ENCODE measurements around the gene KLRB1. TPM values are rescaled to one million over a fixed set of nuclear protein-coding genes. Genes with fewer than 3 reads are reported as not detected.

Gene KLRB1
- total RNA-seq, 3 donors from 2014 or later (not counting 1 experiment from before 2014, with no cell fraction given), result 194 to 310 (median 216) TPM

DNA sequence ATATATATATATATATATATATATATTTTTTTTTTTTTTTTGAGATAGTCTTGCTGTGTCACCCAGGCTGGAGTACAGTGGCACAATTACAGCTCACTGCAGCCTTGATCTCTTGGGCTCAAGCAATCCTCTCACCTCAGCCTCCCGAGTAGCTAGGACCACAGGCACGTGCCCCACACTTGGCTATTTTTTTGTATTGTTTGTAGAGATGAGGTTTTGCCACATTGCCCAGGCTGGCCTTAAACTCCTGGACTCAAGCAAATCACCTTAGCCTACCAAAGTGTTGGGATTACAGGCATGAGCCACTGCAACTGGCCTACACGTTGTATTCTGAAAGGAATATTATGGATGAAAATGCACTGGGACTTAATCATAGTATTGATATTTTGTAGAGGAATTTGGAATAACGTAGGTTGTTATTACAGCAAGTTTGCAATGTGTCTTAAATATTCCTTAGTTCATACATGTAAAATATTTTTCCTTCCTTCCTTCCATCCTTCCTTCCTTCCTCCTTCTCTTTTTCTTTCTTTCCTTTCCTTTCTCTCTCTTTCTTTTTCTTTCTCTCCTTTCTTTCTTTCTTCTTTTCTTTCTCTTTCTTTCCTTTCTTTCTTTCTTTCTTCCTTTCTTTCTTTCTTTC is 862 bp downstream of the KLRB1 start:
- peak overlapping the region; percentile 81 for H3K27ac ChIP-seq (ENCODE audit: low read length)
- peak in 1 of 2 donors; percentile 21 for DNase-seq
- H3K36me3 ChIP-seq (ENCODE audit: control insufficient read depth, insufficient read depth, low read length), result peaks cover 3% of the 10 kb centered on the region
- 27% methylated on average over 1 of the region's 4 CpGs for WGBS (ENCODE audit: insufficient coverage)
- no peak for TF ChIP-seq CTCF (IDR thresholded peaks at IDR 0.05)
- H3K27me3 ChIP-seq (ENCODE audit: control insufficient read depth, insufficient read depth, low read length), result no peaks in the 10 kb centered on the region
- Mint-ChIP-seq H3K27ac (peak overlapping the region; percentile 91 to 97), H3K27me3 (ENCODE audit: low read depth in 2 of 2) (no peaks in the 10 kb centered on the region), H3K36me3 (peaks cover 12% of the 10 kb centered on the region), H3K4me3 (peak overlapping the region; percentile 97), H3K4me1 (peaks cover 65 to 74% of the 10 kb centered on the region in 2 donors), H3K9me3 (no peaks in the 10 kb centered on the region)
- H3K4me3 ChIP-seq (ENCODE audit: low read length), result peak overlapping the region; percentile 57
- peaks cover 12% of the 10 kb centered on the region for H3K4me1 ChIP-seq (ENCODE audit: control insufficient read depth, insufficient read depth, low read length)
- intact Hi-C loops (cut with micrococcal nuclease), result loop anchor here (1.0 to 2.0 kb wide), 3 partner anchors 8 to 42 kb away; no protein-coding TSS in a partner anchor
- H3K9me3 ChIP-seq (ENCODE audit: control insufficient read depth, insufficient read depth, low read length), result peaks cover 2% of the 10 kb centered on the region
- ATAC-seq, result peak in 2 of 3 donors; percentile 11 to 37

DNA sequence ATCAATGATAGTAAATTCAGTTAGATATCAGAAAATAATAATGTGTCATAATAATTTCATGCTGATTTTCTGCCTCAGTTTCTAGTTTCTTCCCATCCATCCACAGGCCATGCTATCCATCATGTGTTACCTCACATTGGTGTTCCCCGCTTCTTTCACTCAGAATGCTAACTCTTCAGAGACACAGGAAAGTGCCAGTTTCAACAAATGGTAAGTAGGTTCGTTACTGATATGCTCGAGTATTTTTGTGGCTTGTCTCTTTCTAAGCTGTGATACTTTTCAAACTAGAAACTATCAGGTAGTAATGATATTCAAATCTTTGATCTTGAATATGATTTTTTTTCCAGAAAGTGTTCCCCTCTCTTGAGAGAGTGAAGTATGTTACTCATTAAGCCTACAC is 1.5 kb downstream of the KLRB1 start:
- 52% methylated on average over 3 of the region's 3 CpGs for WGBS (ENCODE audit: insufficient coverage)
- peaks cover 3% of the 10 kb centered on the region for H3K36me3 ChIP-seq (ENCODE audit: control insufficient read depth, insufficient read depth, low read length)
- H3K4me3 ChIP-seq (ENCODE audit: low read length), result peak overlapping the region; percentile 50
- intact Hi-C loops (cut with micrococcal nuclease), result loop anchor here (1.0 to 2.0 kb wide), 2 partner anchors 9 to 43 kb away; no protein-coding TSS in a partner anchor
- DNase-seq (peak in 1 of 2 donors; percentile 21), ATAC-seq (peak; percentile 52 to 65 (median 62))
- no peaks in the 10 kb centered on the region for H3K9me3 Mint-ChIP-seq
- no peaks in the 10 kb centered on the region for H3K27me3 Mint-ChIP-seq (ENCODE audit: low read depth in 2 of 2)
- peaks cover 17% of the 10 kb centered on the region for H3K36me3 Mint-ChIP-seq
- H3K4me3 Mint-ChIP-seq, result peak overlapping the region; percentile 90
- peak overlapping the region; percentile 91 to 97 for H3K27ac Mint-ChIP-seq
- peaks cover 65 to 74% of the 10 kb centered on the region in 2 donors for H3K4me1 Mint-ChIP-seq
- TF ChIP-seq CTCF (IDR thresholded peaks at IDR 0.05), result no peak
- H3K27me3 ChIP-seq (ENCODE audit: control insufficient read depth, insufficient read depth, low read length), result no peaks in the 10 kb centered on the region
- H3K27ac ChIP-seq (ENCODE audit: low read length), result peak overlapping the region; percentile 79
- peaks cover under 1% of the 10 kb centered on the region for H3K9me3 ChIP-seq (ENCODE audit: control insufficient read depth, insufficient read depth, low read length)
- peaks cover 12% of the 10 kb centered on the region for H3K4me1 ChIP-seq (ENCODE audit: control insufficient read depth, insufficient read depth, low read length)

GRCh38 chr12:9605483-9605882 is 2.2 kb downstream of the KLRB1 start:
- Mint-ChIP-seq H3K9me3 (no peaks in the 10 kb centered on the region), H3K36me3 (peaks cover 20% of the 10 kb centered on the region), H3K4me1 (peaks cover 63 to 74% of the 10 kb centered on the region in 2 donors), H3K27ac (peak overlapping the region; percentile 91 to 97), H3K27me3 (ENCODE audit: low read depth in 2 of 2) (no peaks in the 10 kb centered on the region), H3K4me3 (peak overlapping the region; percentile 90)
- Histone ChIP-seq H3K27ac (ENCODE audit: low read length) (peak overlapping the region; percentile 79), H3K4me1 (ENCODE audit: control insufficient read depth, insufficient read depth, low read length) (peaks cover 6% of the 10 kb centered on the region), H3K9me3 (ENCODE audit: control insufficient read depth, insufficient read depth, low read length) (no peaks in the 10 kb centered on the region), H3K36me3 (ENCODE audit: control insufficient read depth, insufficient read depth, low read length) (peaks cover 3% of the 10 kb centered on the region), H3K27me3 (ENCODE audit: control insufficient read depth, insufficient read depth, low read length) (no peaks in the 10 kb centered on the region), H3K4me3 (ENCODE audit: low read length) (peak overlapping the region; percentile 50)
- 35% methylated on average over 2 of the region's 2 CpGs for WGBS (ENCODE audit: insufficient coverage)
- DNase-seq (no peak), ATAC-seq (peak; percentile 15 to 65 (median 21))
- no peak for TF ChIP-seq CTCF (IDR thresholded peaks at IDR 0.05)
- intact Hi-C loops (cut with micrococcal nuclease), result no loop called here
